Hepatocyte (in vitro differentiated cells): ENCODE measurements around the gene ZNF530. TPM values are rescaled to one million over a fixed set of nuclear protein-coding genes. Genes with fewer than 3 reads are reported as not detected.

Experiments used
- DNase-seq: peaks from one replicate; pipeline ENCODE4 v3.0.0-alpha.2; 2016; ENCODE audit warnings: low spot score
- H2AFZ ChIP-seq: fragments of 200-600 bp; sonication (generic); 2 replicates; pipeline ENCODE4 v1.6.0; 2016; ENCODE audit warnings: antibody characterized with exemption, mild to moderate bottlenecking
- H3K27ac ChIP-seq: fragments of 200-600 bp; sonication (generic); 2 replicates; pipeline ENCODE4 v1.5.1; 2016; ENCODE audit warnings: mild to moderate bottlenecking
- H3K27me3 ChIP-seq: fragments of 200-600 bp; sonication (generic); 2 replicates; pipeline ENCODE4 v1.6.1; 2016
- H3K36me3 ChIP-seq: fragments of 200-600 bp; sonication (generic); replicated peaks from 2 replicates; pipeline ENCODE4 v1.5.1; 2016; ENCODE audit warnings: low read depth; ENCODE audit not compliant: insufficient read depth
- H3K4me1 ChIP-seq: fragments of 200-600 bp; sonication (generic); 2 replicates; pipeline ENCODE4 v1.5.1; 2016; ENCODE audit warnings: mild to moderate bottlenecking, moderate library complexity; ENCODE audit not compliant: insufficient read depth
- H3K4me2 ChIP-seq: fragments of 200-600 bp; sonication (generic); 2 replicates; pipeline ENCODE4 v1.6.0; 2016
- H3K4me3 ChIP-seq: fragments of 200-600 bp; sonication (generic); 2 replicates; pipeline ENCODE4 v1.5.1; 2016; ENCODE audit warnings: mild to moderate bottlenecking
- H3K79me2 ChIP-seq: fragments of 200-600 bp; sonication (generic); 2 replicates; pipeline ENCODE4 v1.6.0; 2017; ENCODE audit warnings: mild to moderate bottlenecking
- H3K9me2 ChIP-seq: fragments of 200-600 bp; sonication (generic); replicated peaks from 2 replicates; pipeline ENCODE4 v1.6.0; 2017; ENCODE audit warnings: mild to moderate bottlenecking; ENCODE audit not compliant: insufficient read depth
- H3K9me3 ChIP-seq: fragments of 200-600 bp; sonication (generic); 2 replicates; pipeline ENCODE4 v1.5.1; 2016; ENCODE audit warnings: low read depth, mild to moderate bottlenecking
- H4K20me1 ChIP-seq: fragments of 200-600 bp; sonication (generic); 2 replicates; pipeline ENCODE4 v1.6.0; 2016; ENCODE audit warnings: mild to moderate bottlenecking; ENCODE audit not compliant: insufficient read depth, poor library complexity, severe bottlenecking
- CTCF ChIP-seq: fragments of 200-600 bp; sonication (generic); IDR thresholded peaks from 2 replicates; pipeline ENCODE4 v1.5.1; 2016; ENCODE audit warnings: antibody characterized with exemption, mild to moderate bottlenecking; ENCODE audit not compliant: poor library complexity
- EZH2 ChIP-seq: fragments of 200-600 bp; sonication (generic); IDR thresholded peaks from 2 replicates; pipeline ENCODE4 v1.6.1; 2016; ENCODE audit warnings: antibody characterized with exemption, mild to moderate bottlenecking, borderline replicate concordance
- EZH2phosphoT487 ChIP-seq: fragments of 200-600 bp; sonication (generic); IDR thresholded peaks from one replicate; pipeline ENCODE4 v1.6.1; 2018; ENCODE audit warnings: antibody characterized with exemption, mild to moderate bottlenecking, low read depth, moderate library complexity; ENCODE audit not compliant: unreplicated experiment, severe bottlenecking
- WGBS: methylation state at CpG from one replicate; pipeline ENCODE4 v1.1.6; 2016; ENCODE audit warnings: low lambda C conversion rate; ENCODE audit errors: missing lambda C conversion rate; 5-methylcytosine and 5-hydroxymethylcytosine counted together
- polyA plus RNA-seq: library from polyadenylated mRNA; unstranded; fragments of >200 nt; fragmentation: Nextera tagmentation; extraction: Ambion mirVana; gene quantifications from 2 replicates; pipeline ENCODE4 v1.2.1, GENCODE V29; 2016
- total RNA-seq: library from RNA; depleted of rRNA; stranded (reverse); fragments of >200 nt; gene quantifications from 2 replicates; pipeline ENCODE4 v1.2.3, GENCODE V29; 2014

Gene ZNF530
- total and polyA plus RNA-seq, 2 experiments from 2014 or later = 1.3 to 2.8 TPM

DNA sequence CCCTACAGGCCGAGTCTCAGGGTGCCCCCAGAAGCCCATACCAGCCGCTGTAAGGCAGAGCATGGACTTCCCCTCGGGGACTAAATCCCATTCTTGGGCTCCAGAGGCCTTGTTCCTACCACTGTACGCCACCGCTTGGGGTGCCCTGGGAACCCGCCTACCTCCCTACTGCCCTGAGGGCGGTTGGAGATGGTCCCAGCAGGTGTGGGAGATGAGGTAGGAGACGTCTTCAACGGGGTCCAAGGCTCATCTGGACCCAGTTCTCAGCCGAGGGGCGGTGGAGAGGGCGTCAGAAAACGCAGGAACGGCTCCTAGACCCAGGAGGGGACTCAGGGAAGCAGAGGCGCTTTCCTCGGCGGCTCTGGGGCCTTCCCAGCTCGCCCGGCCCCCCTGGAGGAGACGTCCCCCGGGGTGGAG, 16.6 kb upstream of the ZNF530 start:
- 72% methylated on average over 17 of the region's 21 CpGs for WGBS
- Histone ChIP-seq H3K27ac (peak overlapping the region; percentile 78), H3K9me3 (no peaks in the 10 kb centered on the region), H2AFZ (peak overlapping the region; percentile 97), H3K79me2 (peaks cover 17% of the 10 kb centered on the region), H3K4me3 (peak overlapping the region; percentile 35), H3K4me2 (peak overlapping the region; percentile 90), H3K27me3 (no peaks in the 10 kb centered on the region), H3K4me1 (peaks cover 11% of the 10 kb centered on the region), H3K9me2 (no peaks in the 10 kb centered on the region), H4K20me1 (no peaks in the 10 kb centered on the region), H3K36me3 (no peaks in the 10 kb centered on the region)
- TF ChIP-seq CTCF = no peak
- DNase-seq = no peak

DNA sequence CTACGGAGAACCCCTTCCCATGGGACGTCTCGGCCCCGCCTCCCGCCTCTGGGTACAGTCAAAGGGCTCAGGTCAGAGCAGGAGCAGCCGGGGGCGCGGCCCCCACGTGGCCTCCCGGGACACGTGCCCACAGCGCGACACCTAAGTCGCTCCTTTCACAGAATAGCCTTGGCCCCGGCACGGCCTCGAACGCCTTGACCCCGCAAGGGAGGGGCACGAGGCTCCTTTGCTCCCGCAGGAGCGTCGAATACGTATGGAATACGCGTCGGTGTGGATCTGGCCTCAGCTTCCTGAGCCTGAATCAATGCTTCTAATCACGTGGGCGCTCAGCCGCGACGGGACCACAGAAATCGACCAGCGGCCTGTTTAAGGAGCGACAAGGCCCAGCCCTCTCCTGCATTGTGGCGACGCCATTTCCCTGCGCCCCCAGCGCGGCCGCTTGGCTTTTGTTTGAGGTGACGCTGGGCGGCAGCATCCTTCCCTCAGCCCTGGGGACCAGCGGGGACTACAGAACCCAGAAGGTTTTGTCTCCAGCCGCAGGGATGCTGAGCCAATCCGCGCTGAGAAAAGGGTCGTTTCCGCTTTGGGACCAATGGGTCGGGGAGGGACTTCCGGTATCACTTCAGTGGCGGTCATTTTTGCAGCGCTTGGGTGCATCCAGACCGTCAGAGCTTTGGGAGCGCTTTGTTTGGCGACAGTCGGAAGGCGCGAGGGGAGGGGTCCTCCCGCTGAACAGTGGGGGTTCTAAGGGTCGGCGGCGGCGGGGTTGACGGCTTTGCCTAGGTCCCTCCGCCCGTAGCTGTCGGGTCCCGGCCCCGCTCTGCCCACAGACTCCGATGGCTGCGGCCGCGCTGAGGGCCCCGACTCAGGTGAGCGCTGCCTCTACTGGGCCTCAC, 15.9 kb upstream of the ZNF530 start, which contains the start of gene ZIK1:
Gene ZIK1, plus strand, starts transcription at position 625 of the 896 bp plus-strand sequence. Its CDS starts 212 bp downstream, at position 837.
- H3K4me3 ChIP-seq = peak within 1 kb of the TSS; percentile 35
- no peaks in the 10 kb centered on the region for H3K36me3 ChIP-seq
- H3K4me1 ChIP-seq = peaks cover 9% of the 10 kb centered on the region
- peak within 1 kb of the TSS; percentile 97 for H2AFZ ChIP-seq
- H4K20me1 ChIP-seq = no peaks in the 10 kb centered on the region
- peak; percentile 94 for DNase-seq
- no peaks in the 10 kb centered on the region for H3K9me3 ChIP-seq
- 1% methylated on average over 75 of the region's 76 CpGs for WGBS
- peak within 1 kb of the TSS; percentile 90 for H3K4me2 ChIP-seq
- no peak for TF ChIP-seq EZH2phosphoT487
- TF ChIP-seq EZH2 = no peak
- TF ChIP-seq CTCF = no peak
- H3K79me2 ChIP-seq = peaks cover 13% of the 10 kb centered on the region
- H3K27me3 ChIP-seq = no peaks in the 10 kb centered on the region
- peak within 1 kb of the TSS; percentile 78 for H3K27ac ChIP-seq
- no peaks in the 10 kb centered on the region for H3K9me2 ChIP-seq

DNA sequence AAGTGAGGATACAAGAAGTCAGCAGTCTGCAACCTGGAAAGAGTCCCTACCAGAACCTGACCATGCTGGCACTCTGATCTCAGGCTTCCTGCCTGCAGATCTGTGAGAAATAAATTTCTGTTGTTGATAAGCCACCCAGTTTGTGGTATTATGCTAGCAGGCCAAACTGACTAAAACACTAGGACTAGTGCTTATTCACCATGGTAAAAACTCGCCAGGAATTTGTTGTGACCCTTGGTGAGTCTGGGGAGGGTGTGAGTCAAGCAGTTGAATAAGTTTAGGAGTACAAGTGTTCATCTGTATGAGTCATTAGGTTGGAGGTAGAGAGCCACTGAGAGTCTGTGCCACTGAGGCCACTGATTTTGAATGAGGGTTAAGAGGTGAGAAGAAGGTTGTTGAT, 12.2 kb upstream of the ZNF530 start:
- no peak overlapping the region for H3K4me2 ChIP-seq
- H3K27ac ChIP-seq = no peak overlapping the region
- H3K9me3 ChIP-seq = peaks cover 22% of the 10 kb centered on the region
- H3K4me3 ChIP-seq = no peak overlapping the region
- TF ChIP-seq EZH2 (no peak), EZH2phosphoT487 (no peak), CTCF (no peak)
- no peaks in the 10 kb centered on the region for H3K27me3 ChIP-seq
- H2AFZ ChIP-seq = no peak overlapping the region
- peaks cover 9% of the 10 kb centered on the region for H3K4me1 ChIP-seq
- H3K9me2 ChIP-seq = no peaks in the 10 kb centered on the region
- peaks cover 9% of the 10 kb centered on the region for H3K36me3 ChIP-seq
- H4K20me1 ChIP-seq = no peaks in the 10 kb centered on the region
- WGBS = 93% methylated on average over 1 of the region's 1 CpG
- peaks cover 13% of the 10 kb centered on the region for H3K79me2 ChIP-seq
- no peak for DNase-seq
